ENCODE measurements around the gene GALNT16.

Gene GALNT16

GRCh38 chr14:69344171-69344570, 84.2 kb downstream of the GALNT16 start:
- no peak for DNase-seq

- DNase-seq, result no peak
Measured at GRCh38 chr14:69345402-69345801, 85.4 kb downstream of the GALNT16 start.

- no peak for DNase-seq
Measured at GRCh38 chr14:69346710-69347109, 86.8 kb downstream of the GALNT16 start.

- DNase-seq, result no peak
Measured at GRCh38 chr14:69349091-69349777, 89.3 kb downstream of the GALNT16 start.

- DNase-seq, result no peak
Measured at GRCh38 chr14:69350892-69351291, 90.9 kb downstream of the GALNT16 start.

GRCh38 chr14:69351385-69351784, 91.4 kb downstream of the GALNT16 start:
- DNase-seq, result no peak

- no peak for DNase-seq
Measured at GRCh38 chr14:69351911-69352310, 92.0 kb downstream of the GALNT16 start.

- no peak for DNase-seq
Measured at GRCh38 chr14:69353168-69353567, 93.2 kb downstream of the GALNT16 start.

GRCh38 chr14:69354383-69355153, 94.6 kb downstream of the GALNT16 start:
- no peak for DNase-seq

GRCh38 chr14:69355154-69355597, 95.2 kb downstream of the GALNT16 start:
- no peak for DNase-seq

GRCh38 chr14:69355607-69356281, 95.8 kb downstream of the GALNT16 start:
- no peak for DNase-seq

- no peak for DNase-seq
Measured at GRCh38 chr14:69356903-69357543, 97.1 kb downstream of the GALNT16 start.

- DNase-seq, result no peak
Measured at GRCh38 chr14:69357544-69358200, 97.7 kb downstream of the GALNT16 start.

- DNase-seq, result no peak
Measured at GRCh38 chr14:69358233-69358963, 98.4 kb downstream of the GALNT16 start.

- DNase-seq, result no peak
Measured at GRCh38 chr14:69358966-69359365, 99.0 kb downstream of the GALNT16 start.

- no peak for DNase-seq
Measured at GRCh38 chr14:69360438-69361108, 100.6 kb downstream of the GALNT16 start.

GRCh38 chr14:69363055-69363454, 103.1 kb downstream of the GALNT16 start:
- DNase-seq, result no peak

GRCh38 chr14:69363964-69364363, 104.0 kb downstream of the GALNT16 start:
- DNase-seq, result no peak

- no peak for DNase-seq
Measured at GRCh38 chr14:69364378-69364777, 104.4 kb downstream of the GALNT16 start.

GRCh38 chr14:69366069-69366468, 106.1 kb downstream of the GALNT16 start:
- no peak for DNase-seq

GRCh38 chr14:69366761-69367160, 106.8 kb downstream of the GALNT16 start:
- DNase-seq, result no peak

Data from SHP77 treated with DMSO at 0.1 percent for 48 hours (cell line).